K562 (cell line): ENCODE measurements around the gene ALS2CL. TPM values are rescaled to one million over a fixed set of nuclear protein-coding genes. Genes with fewer than 3 reads are reported as not detected.

ENCODE experiments used
- ATAC-seq: fragments of 200-7000 bp; cut with Tn5 transposase; 3 replicates; pipeline ENCODE4 v1.9.1; 2020; ENCODE audit warnings: moderate library complexity
- BruUV-seq: library from RNA; stranded (reverse); fragments of 400-500 nt; replicated peaks from 2 replicates; lab custom pipeline; 2021; lab: Mats Ljungman, UMichigan
- CTCF ChIA-PET: fragments of 300-600 bp; formaldehyde crosslinking; extraction: SDS; loops from one replicate; lab custom pipeline; 2021; ENCODE audit warnings: low intra/inter-chr PET ratio; lab: Yijun Ruan, JAX
- POLR2A ChIA-PET: fragments of 300-600, 350-650 bp; sonication (Branson Sonifier 250); formaldehyde crosslinking; extraction: SDS; loops from one replicate; lab custom pipeline; 2021; ENCODE audit warnings: antibody characterized with exemption, inconsistent platforms; lab: Yijun Ruan, JAX
- DNase-seq, 4 experiments: peaks; one replicate each; pipeline versions ENCODE4 v3.0.0 to v3.0.0-alpha.2; 2011 to 2018; ENCODE audit warnings: low spot score in 3 of 4, mixed read lengths in 3 of 4; ENCODE audit errors: extremely low read depth in 1 of 4
- FAIRE-seq: peaks from 2 replicates; lab custom pipeline; 2011; peaks lifted over from hg19 to GRCh38; lab: Jason Lieb, UNC
- H2AFZ ChIP-seq: 2 replicates; pipeline ENCODE4 v1.6.0; 2011; ENCODE audit warnings: low read depth, low read length, control low read depth, inconsistent platforms
- H3K27ac ChIP-seq: fragments of 200-600 bp; 3 replicates; pipeline ENCODE4 v1.8.0; 2011; ENCODE audit warnings: low read depth, mild to moderate bottlenecking, control low read depth, inconsistent platforms, low read length, moderate library complexity, mixed read lengths; ENCODE audit errors: extremely low read depth
- H3K27me3 ChIP-seq, 2 experiments: fragments of 300-600 bp in 1 of 2; 2 replicates in 1 of 2; 3 replicates in 1 of 2; pipeline versions ENCODE4 v1.6.0 to v1.8.0; 2011; ENCODE audit warnings: inconsistent platforms in 2 of 2, low read length in 2 of 2, mild to moderate bottlenecking in 1 of 2, mixed read lengths in 1 of 2, moderate library complexity in 1 of 2; ENCODE audit not compliant: control insufficient read depth in 2 of 2, insufficient read depth in 2 of 2
- H3K36me3 ChIP-seq: fragments of 300-600 bp; 3 replicates; pipeline ENCODE4 v1.8.0; 2011; ENCODE audit warnings: mild to moderate bottlenecking, low read length, inconsistent platforms; ENCODE audit not compliant: control insufficient read depth, insufficient read depth
- H3K4me1 ChIP-seq, 2 experiments: fragments of 200-600 bp in 1 of 2; replicated peaks in 1 of 2; 2 replicates in 1 of 2; 3 replicates in 1 of 2; pipeline versions ENCODE4 v1.5.1 to v1.8.0; 2011; ENCODE audit warnings: inconsistent platforms in 2 of 2, low read length in 2 of 2, mild to moderate bottlenecking in 1 of 2, mixed read lengths in 1 of 2, moderate library complexity in 1 of 2; ENCODE audit not compliant: control insufficient read depth in 2 of 2, insufficient read depth in 2 of 2
- H3K4me2 ChIP-seq: 2 replicates; pipeline ENCODE4 v1.6.1; 2011; ENCODE audit warnings: low read length, control low read depth, inconsistent platforms, mixed read lengths; ENCODE audit not compliant: insufficient read depth
- H3K4me3 ChIP-seq: fragments of 200-600 bp; sonication (generic), shearing (Covaris generic); 2 replicates; pipeline ENCODE4 v1.5.1; 2016; ENCODE audit warnings: control low read depth, inconsistent platforms
- H3K79me2 ChIP-seq: fragments of 200-600 bp; 3 replicates; pipeline ENCODE4 v1.8.0; 2011; ENCODE audit warnings: low read length, inconsistent platforms; ENCODE audit not compliant: control insufficient read depth, insufficient read depth
- H3K9ac ChIP-seq, 2 experiments: 2 replicates each; pipeline versions ENCODE4 v1.6.0 to v1.6.1; 2011; ENCODE audit warnings: low read depth in 2 of 2, low read length in 2 of 2, control low read depth in 1 of 2, inconsistent platforms in 1 of 2, mild to moderate bottlenecking in 1 of 2, mixed read lengths in 1 of 2; ENCODE audit not compliant: insufficient read depth in 1 of 2
- H3K9me1 ChIP-seq: one replicate; pipeline ENCODE4 v1.6.0; 2011; ENCODE audit warnings: inconsistent platforms, mild to moderate bottlenecking, low read length, moderate library complexity; ENCODE audit not compliant: control insufficient read depth, insufficient read depth
- H3K9me3 ChIP-seq: replicated peaks from 2 replicates; pipeline ENCODE4 v1.5.1; 2011; ENCODE audit warnings: low read depth, low read length, inconsistent platforms; ENCODE audit not compliant: control insufficient read depth, insufficient read depth
- H4K20me1 ChIP-seq: replicated peaks from 2 replicates; pipeline ENCODE4 v1.6.1; 2011; ENCODE audit warnings: low read length, inconsistent platforms, mixed read lengths; ENCODE audit not compliant: control insufficient read depth, insufficient read depth
- ELK3 ChIP-seq: fragments of 450-650 bp; formaldehyde crosslinking; IDR thresholded peaks from 2 replicates; pipeline ENCODE4 v1.4.0; 2020; ENCODE audit warnings: mild to moderate bottlenecking
- ETV5 ChIP-seq: sonication (generic); formaldehyde crosslinking; IDR thresholded peaks from 2 replicates; pipeline ENCODE4 v1.4.0; 2020; ENCODE audit warnings: low read depth, mild to moderate bottlenecking, missing genetic modification reagents
- GMEB1 ChIP-seq: fragments of 250-450 bp; sonication (Bioruptor Pico); IDR thresholded peaks from 2 replicates; pipeline ENCODE4 v1.4.0; 2020; ENCODE audit warnings: mild to moderate bottlenecking
- IRF1 ChIP-seq: sonication (generic); formaldehyde crosslinking; IDR thresholded peaks from 2 replicates; pipeline ENCODE4 v1.8.0; 2022; ENCODE audit warnings: missing genetic modification reagents, mild to moderate bottlenecking, borderline replicate concordance
- NR2C1 ChIP-seq, 2 experiments: fragments of 450-650 bp; IDR thresholded peaks; 2 replicates each; pipeline ENCODE4 v1.6.1; 2017; ENCODE audit warnings: mild to moderate bottlenecking in 2 of 2, antibody characterized with exemption in 1 of 2, inconsistent platforms in 1 of 2, missing compliant biosample characterization in 1 of 2, missing genetic modification characterization in 1 of 2
- PPARD ChIP-seq: fragments of 250-450 bp; sonication (Bioruptor Pico); IDR thresholded peaks from 2 replicates; pipeline ENCODE4 v1.8.0; 2022; ENCODE audit warnings: inconsistent platforms, mild to moderate bottlenecking, moderate library complexity
- SMAD2 ChIP-seq: fragments of 150-350 bp; IDR thresholded peaks from 2 replicates; pipeline ENCODE4 v1.6.1; 2014; ENCODE audit warnings: low read depth, mild to moderate bottlenecking, low read length
- SRF ChIP-seq, 2 experiments: fragments of 250-450, 450-650 bp in 1 of 2; sonication (Bioruptor Pico) in 1 of 2; sonication (generic) in 1 of 2; formaldehyde crosslinking; IDR thresholded peaks; 2 replicates each; pipeline versions ENCODE4 v1.5.0 to v1.5.1; 2020 to 2022; ENCODE audit warnings: mild to moderate bottlenecking in 1 of 2, missing genetic modification reagents in 1 of 2
- WGBS: fragments of 100-300 bp; shearing (Covaris generic); methylation state at CpG from one replicate; pipeline ENCODE4 v1.1.6; 2016; ENCODE audit warnings: low coverage, mixed read lengths; ENCODE audit not compliant: insufficient coverage; ENCODE audit errors: missing lambda C conversion rate; 5-methylcytosine and 5-hydroxymethylcytosine counted together
- in situ Hi-C: fragments of 300-500 bp; cut with MboI; formaldehyde crosslinking; loops from 4 replicates; pipeline ENCODE4 v1.15.0; 2018; ENCODE audit warnings: inconsistent platforms, mixed read lengths
- intact Hi-C: fragments of 100-400 bp; cut with micrococcal nuclease; formaldehyde crosslinking; loops from 2 replicates; pipeline ENCODE4 v1.14.2; 2022
- polyA plus RNA-seq, 8 experiments: library from polyadenylated mRNA; depleted of rRNA in 4 of 8; stranded (reverse) in 5 of 8; unstranded in 3 of 8; fragments of >200 nt; fragmentation: Nextera tagmentation in 2 of 8; fragmentation: Illumina TruSeq in 1 of 8; extraction: Ambion mirVana in 2 of 8; extraction: Trizol in 1 of 8; gene quantifications; 2 replicates each; pipeline versions ENCODE4 v1.2.1 to v1.2.3, GENCODE V29; 2011 to 2014; ENCODE audit warnings: inconsistent platforms in 1 of 8, missing spikeins in 1 of 8
- total RNA-seq, 7 experiments: library from RNA; depleted of rRNA in 6 of 7; stranded (reverse); fragments of >200 nt in 6 of 7; fragmentation: Illumina TruSeq in 2 of 7; extraction: Trizol in 2 of 7; gene quantifications; 2 replicates each; pipeline versions ENCODE4 v1.2.1 to v1.2.3, GENCODE V29; 2011 to 2021; ENCODE audit warnings: low replicate concordance in 1 of 7

Gene ALS2CL
- total and polyA plus RNA-seq, 9 of the 15 experiments (the other 6 are each of a cell fraction or from before 2014, with no cell fraction given), result 0.03 to 0.13 (median 0.05) TPM; not detected in 3

GRCh38 chr3:46711305-46711704 lies 17.8 kb upstream of the ALS2CL start:
- H3K9me3 ChIP-seq, result no peaks in the 10 kb centered on the region
- no peak overlapping the region for H3K27ac ChIP-seq
- POLR2A ChIA-PET, result interaction anchor here (0.6 kb wide), 1 partner anchor 46 kb away, joined by 3 read pairs; no protein-coding TSS in a partner anchor
- no TSS peak for BruUV-seq
- TF ChIP-seq SMAD2 (no peak), ELK3 (CRISPR knock-in tag) (no peak), ETV5 (no peak), SRF (CRISPR knock-in tag; IDR thresholded peaks at IDR 0.05) (peak in 1 of 2 experiments; percentile 51; a peak in 1 of 4 replicates), IRF1 (CRISPR knock-in tag) (no peak), PPARD (CRISPR knock-in tag) (no peak), NR2C1 (IDR thresholded peaks at IDR 0.05) (no peak), NR2C1 (tag; IDR thresholded peaks at IDR 0.05) (no peak), GMEB1 (CRISPR knock-in tag) (no peak)
- H3K4me2 ChIP-seq, result no peak overlapping the region
- FAIRE-seq (no peak), DNase-seq (no peak), ATAC-seq (no peak)
- peaks cover 14 to 60% of the 10 kb centered on the region in 2 experiments for H3K27me3 ChIP-seq
- H3K79me2 ChIP-seq, result no peaks in the 10 kb centered on the region
- H3K9ac ChIP-seq, result no peak overlapping the region
- H3K4me3 ChIP-seq, result no peak overlapping the region
- no peak overlapping the region for H2AFZ ChIP-seq
- CTCF ChIA-PET, result no interaction called here
- no peaks in the 10 kb centered on the region for H3K9me1 ChIP-seq
- intact Hi-C loops (no loop called here), in situ Hi-C loops (loop anchor here (10.0 kb wide), 1 partner anchor 643 kb away; no protein-coding TSS in a partner anchor)
- H3K4me1 ChIP-seq, result no peaks in the 10 kb centered on the region
- no peaks in the 10 kb centered on the region for H3K36me3 ChIP-seq
- 8% methylated on average over 2 of the region's 2 CpGs for WGBS
- H4K20me1 ChIP-seq, result peaks cover 23% of the 10 kb centered on the region
